ENCODE measurements around the gene RPS6KA6.

Gene RPS6KA6

DNA sequence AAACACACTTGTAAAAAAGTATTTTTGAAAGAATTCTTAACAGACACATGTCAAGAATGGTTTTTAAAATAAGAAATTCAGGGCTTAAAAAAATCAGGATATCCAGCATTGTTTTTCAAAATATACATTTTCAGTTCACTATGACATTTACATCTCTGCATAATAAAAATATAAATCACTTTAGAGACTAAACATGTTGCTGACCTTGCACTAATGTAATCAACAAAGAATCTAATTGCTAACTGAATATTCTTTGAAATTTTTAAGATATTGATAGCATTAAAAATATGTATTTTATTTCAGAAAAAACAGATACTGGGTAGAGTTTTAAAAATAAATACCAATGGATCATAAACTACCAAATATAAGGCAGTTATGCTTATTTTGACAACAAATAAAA, 26.4 kb downstream of the RPS6KA6 start:
- DNase-seq: no peak

DNA sequence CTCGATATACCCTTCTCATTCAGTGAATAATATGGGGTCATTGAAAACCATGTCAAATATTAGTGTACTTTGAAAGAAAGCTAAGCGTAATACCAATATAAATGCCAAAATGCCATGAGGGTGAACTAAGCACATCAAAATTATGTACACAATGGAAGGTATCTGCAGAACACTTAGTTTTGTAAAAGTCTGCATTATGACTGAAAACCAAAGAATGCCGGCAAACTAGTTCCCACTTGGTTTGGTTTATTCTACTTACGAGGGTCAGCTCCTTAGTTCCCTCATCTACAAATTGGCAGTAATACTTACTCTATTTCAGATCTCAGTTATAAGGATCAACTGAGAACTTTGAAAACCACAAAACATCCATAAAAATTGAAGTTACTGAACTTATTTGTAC, 27.3 kb downstream of the RPS6KA6 start:
- no peak for DNase-seq

DNA sequence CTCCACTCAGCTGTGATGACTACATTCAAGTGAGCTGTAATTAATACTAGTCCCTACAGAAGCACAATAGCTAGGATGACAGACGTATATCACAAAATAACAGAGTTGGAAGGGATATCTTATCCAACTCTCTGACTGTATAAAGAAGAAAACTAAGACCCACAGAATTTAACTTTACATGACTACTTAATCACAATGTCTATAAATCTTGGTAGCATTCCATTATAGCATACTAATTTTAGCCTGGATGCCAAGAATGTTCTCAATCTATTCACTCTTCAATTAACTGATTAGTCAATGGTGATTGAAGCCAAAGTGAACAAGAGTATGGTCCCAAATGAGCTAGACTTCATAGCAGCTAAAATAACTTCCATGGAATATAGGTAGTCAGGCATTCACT, 31.2 kb downstream of the RPS6KA6 start:
- DNase-seq: no peak

DNA sequence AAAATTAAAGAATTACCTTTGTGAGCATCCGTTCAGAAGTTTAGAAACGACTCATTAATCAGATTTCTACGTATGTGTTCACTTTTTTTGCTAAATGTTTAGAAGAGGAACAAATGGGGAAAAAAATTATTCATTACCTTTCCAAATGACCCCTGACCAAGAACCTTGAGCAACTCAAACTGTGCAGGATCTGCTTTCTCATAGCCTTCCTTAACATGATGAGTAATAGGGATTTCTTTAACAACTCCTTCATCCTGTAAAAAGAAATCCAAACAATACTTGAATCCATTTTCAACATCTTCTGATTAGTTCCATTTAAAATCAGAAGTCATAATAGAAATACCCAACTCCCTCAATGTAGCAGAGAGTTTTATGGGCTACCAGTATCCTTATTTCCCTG, 32.1 kb downstream of the RPS6KA6 start:
- no peak for DNase-seq

DNA sequence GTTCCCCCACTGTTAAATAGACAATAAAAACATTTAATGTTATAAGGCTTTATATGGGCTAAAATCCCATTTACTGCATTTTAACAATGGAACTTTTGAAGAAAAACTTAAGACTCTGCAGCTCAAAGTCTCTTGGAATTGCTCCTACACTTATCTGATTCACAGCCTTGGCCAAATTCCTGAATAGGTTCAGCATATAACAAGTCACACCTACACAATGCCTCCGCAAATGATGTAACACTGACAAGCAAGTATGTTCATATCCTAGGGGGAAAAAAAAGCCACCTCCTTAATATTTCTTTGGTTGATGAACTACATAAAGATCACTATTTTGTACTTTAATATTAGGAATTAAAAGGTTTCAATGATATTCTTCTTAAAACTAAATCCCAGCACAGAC, 34.5 kb downstream of the RPS6KA6 start:
- DNase-seq: no peak

DNA sequence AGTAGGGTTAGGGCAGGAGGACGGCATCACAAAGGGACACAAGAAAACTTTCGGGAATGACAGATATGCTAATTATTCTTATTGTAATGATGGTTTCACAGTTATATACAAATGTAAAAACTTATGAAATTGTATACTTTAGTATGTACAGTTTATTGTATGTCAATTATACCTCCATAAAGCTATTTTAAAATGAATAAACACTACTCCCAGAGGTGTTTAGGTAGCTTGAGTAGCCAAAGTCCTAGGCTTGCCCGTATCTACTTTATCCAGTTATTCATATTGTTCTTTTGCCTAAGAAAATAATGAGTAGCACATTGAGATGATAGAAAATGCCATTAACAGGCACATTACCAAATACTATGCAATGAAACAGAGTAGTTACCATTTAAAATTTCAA, 43.0 kb downstream of the RPS6KA6 start:
- DNase-seq: no peak

DNA sequence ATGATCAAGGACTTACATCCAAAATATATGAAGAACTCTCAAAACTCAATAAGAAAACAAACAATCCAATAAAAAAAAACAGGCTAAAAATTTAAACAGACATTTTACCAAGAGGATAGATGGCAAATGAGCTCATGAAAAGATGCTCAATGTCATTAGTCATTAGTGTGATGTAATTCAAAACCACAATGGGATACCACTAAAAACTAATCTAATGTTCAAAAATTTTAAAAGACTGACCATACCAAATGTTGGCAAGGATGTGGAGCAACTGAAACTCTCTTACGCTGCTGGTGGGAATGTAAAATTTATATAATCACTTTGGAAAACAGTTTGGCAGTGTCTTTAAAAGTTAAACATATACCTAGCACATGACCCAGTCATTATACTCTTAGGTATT, 43.7 kb downstream of the RPS6KA6 start:
- no peak for DNase-seq

DNA sequence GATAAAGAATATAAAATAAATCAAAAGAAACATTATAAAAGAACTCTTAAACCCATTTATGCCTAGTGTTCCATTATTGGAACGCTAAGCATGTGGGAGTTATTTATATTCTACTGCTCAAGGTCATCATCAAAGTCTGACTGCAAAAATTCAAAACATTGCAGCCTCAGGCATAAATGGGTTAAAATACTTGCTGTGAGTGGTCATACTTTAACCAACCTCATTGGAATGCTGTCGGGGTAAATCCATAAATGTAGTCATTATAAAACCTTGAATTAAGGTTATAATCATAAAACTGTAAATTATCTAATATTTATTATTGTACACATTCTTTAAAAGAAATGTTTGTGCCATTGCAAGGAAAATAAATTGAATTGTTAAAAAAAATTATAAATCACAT, 55.0 kb downstream of the RPS6KA6 start:
- DNase-seq: no peak

DNA sequence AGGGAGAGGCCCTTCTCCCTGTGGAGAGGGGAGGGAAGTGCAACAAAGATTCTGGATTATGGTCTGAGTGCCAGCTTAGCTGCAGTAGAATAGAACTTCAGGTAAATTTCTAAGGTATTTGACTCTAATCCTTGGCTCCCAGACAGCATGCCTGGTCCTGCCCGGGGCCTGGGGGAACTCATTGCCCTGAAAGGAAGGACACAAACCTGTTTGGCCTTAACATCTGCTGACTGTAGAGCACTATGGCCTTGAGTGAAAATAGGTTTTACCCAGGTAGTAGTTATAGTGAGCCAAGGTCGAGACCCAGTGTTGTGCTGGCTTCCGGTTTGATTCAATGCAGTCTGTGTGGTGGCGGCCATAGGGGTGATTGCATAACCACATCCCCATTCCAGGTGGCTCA, 64.4 kb downstream of the RPS6KA6 start:
- DNase-seq: no peak

DNA sequence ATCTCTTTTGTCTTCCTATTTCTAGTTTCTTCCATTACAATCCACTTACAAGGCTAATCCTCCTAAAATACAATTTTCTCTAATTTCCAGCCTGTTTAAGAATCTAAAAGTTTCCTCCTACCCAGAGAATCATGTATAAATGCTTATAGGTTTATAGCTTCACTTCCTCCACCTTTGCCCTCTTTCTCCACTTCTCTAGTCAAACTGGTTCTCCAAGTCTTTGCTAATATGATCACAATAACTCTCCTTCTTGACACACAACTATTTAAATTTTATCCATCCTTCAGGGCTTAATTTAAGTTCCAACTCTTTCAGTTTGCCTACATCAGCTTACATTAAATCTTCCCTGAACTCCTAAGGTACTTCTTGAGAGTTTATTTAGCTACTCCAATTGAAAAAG, 69.2 kb downstream of the RPS6KA6 start:
- peak; percentile 68 for DNase-seq

DNA sequence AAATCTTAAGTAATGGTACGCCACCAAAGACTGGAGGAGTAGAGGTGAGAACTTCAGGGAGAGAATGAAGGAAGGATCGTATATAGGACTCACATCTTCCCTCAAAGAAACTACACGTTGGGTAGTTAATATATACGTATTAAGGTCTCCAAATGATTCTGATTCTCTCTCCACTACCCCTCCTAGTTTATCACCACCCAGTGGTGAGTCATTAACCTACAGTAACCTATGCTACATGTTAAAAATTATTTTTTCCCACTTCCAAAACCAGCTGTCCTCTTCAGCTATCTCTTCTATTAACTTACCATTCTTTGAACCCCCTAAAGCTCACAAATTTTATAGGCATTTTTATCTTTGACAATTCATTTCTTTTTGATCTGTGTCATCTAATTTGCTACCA, 69.7 kb downstream of the RPS6KA6 start:
- DNase-seq: peak; percentile 27

DNA sequence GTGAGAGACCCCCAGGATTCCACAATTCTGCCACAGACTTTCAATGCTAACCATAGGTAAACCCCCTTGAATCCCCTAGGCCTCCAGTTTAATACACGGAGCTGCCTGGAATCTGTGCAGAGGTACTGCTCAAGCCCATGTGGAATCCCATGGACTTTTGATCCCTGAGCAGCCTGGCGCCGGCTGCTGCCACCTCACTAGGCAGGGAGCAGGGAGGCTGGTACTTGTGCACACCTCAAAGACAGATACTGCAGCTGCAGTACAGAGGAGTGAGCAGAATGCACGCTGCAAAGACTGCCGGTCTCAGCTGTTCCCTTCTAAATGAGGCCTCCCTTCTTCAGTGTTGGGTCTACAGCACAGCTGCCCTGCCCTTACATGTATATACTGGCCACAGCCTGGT, 79.4 kb downstream of the RPS6KA6 start:
- peak; percentile 1 for DNase-seq

DNA sequence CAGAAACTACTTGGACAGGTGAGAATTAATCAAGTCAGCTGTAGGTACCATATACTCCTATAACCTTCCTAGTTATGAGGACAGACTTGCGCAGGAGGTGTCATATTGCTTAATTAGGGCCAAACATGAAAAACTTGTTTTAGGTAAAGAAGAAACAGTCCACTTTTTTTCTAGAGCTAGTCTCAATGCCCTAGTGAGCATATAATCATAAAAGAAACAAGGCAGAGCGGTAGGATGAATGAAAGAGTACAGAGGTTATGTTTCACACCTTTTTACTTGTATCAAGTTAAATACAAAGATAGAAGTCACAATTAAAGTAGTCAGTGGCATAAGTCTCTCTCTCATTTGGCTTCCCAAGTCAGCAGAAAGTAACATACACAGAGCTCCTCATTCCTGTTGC, 88.9 kb downstream of the RPS6KA6 start:
- DNase-seq: no peak

DNA sequence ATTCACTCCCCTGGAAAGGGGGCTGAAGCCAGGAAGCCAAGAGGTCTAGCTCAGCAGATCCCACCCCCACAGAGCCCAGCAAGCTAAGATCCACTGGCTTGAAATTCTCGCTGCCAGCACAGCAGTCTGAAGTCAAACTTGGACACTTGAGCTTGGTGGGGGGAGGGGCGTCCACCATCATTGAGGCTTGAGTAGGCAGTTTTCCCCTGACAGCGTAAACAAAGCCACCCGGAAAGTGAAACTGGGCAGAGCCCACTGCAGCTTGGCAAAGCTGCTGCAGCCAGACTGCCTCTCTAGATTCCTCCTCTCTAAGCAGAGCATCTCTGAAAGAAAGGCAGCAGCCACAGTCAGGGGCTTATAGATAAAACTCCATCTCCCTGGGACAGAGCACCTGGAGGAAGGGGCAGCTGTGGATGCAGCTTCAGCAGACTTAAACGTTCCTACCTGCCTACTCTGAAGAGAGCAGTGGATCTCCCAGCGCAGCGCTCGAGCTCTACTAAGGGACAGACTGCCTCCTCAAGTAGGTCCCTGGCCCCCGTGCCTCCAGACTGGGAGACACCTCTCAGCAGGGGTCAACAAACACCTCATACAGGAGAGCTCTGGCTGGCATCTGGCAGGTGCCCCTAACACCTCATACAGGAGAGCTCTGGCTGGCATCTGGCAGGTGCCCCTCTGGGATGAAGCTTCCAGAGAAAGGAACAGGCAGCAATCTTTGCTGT, 108.4 kb downstream of the RPS6KA6 start:
- peak; percentile 64 for DNase-seq

DNA sequence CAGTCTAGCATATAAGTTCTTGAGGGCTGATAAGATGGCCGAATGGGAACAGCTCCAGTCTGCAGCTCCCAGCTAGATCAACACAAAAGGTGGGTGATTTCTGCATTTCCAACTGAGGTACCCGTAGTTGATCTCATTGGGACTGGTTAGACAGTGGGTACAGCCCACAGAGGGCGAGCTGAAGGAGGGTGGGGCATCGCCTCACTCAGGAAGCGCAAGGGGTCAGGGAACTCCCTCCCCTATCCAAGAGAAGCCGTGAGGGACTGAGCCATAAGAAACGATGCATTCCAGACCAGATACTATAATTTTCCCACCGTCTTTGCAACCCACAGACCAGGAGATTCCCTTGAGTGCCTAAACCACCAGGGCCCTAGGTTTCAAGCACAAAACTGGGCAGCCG, 109.0 kb downstream of the RPS6KA6 start:
- peak; percentile 20 for DNase-seq

DNA sequence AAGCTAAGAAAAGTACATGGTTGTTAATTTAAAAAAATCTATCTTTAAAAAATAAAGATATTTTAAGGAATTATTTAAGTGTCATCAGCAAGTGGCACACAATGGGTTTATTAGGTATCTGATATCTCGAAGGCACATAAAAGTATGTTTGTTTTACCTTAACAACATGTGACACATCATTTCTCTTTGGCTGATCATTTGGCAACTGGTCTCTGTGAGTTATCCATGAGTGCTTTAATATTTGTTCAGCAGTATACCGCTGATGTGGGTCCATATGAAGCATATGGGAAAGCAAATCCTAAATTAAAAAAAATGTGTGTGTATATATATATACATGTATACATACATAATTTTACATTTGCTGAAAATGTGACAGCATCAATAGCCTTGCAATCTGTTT, 123.2 kb downstream of the RPS6KA6 start:
- peak; percentile 36 for DNase-seq

DNA sequence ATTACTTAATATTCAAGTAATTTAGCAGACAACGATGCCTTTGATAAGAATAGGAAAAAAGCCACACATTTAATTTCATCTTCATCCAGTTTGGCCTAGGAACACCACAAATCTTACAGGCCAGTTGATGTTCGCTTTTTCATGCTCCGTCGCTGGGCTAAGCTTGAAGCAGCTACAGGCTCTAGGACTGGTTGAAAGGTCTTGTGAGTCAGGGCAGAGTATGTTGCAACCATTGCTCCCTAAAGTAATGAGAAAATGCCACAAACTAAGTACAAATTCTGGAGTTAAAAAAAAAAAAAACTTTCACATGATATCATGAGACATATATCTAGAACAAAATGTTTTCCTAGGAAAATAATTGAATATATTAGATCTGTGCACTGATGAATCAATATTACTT, 123.8 kb downstream of the RPS6KA6 start:
- peak; percentile 35 for DNase-seq

DNA sequence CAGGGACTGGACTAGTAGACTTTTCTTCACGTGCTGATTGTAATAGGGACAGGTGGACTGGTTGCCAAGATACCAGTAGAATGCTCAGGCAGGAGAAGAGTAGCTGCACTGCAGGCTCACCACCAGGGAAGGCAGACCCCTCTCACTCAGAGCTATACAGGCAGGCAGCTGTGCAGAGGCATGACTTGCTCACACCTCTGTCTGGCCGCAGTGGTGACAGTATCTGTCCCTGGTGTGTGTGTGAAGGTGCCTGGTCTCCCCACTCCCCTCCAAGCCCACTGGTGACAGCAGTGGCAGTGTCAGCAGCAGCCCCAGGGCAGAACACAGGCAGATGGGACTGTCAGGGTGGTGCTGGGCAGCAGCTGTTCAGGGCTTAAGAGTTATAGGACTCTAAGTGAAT, 140.7 kb downstream of the RPS6KA6 start:
- peak; percentile 24 for DNase-seq

DNA sequence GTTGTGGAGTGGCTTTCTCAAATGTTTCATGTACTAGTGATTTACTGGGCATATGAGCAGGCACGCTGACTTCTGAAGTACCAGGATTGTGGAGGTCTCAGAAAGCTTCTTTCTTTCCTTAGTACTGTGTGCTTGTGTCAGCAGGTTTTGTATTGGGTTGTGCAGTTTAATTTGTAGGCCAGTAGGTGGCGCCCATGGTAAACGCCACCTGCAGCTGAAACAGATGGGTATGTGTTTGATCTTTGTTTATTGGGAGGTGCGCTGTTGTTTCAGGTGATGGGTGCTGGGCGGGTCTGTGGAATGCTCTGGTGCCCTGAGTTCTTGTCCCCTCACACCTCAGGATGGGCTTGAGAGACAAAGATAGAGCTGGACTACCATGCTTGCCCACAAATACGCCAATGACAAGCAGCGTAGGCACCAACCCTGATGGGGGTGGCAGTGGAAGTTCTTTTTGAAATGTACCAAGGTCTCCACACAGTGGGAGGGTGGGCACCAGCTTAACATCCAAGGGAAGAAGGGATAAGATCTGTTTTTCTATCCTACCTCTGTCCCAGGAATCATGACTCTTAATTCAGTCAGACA, 141.5 kb downstream of the RPS6KA6 start:
- DNase-seq: peak; percentile 70

DNA sequence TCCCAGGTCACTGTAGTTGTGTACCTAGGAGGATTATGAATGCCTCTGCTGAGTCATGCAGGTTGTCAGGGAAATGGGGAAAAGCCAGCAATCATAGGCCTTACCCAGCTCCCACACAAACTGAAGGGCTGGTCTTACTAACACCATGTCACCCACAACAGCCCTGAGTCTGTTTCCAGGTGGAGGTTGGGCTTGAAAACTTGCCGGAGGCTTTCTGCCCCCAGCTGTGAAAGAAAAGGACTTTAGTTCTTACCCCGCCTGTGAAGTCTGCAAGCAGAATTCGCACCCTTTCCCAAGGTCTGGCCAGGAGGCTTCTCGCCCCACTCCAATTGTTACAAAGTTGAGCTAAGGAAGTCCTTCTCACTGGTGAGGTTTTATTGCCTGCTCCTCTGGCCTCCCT, 143.9 kb downstream of the RPS6KA6 start:
- DNase-seq: peak; percentile 38
